GM12873 (cell line): ENCODE data around the gene UGT1A8.

Source experiments
- CTCF ChIP-seq: IDR thresholded peaks from 2 replicates; pipeline ENCODE4 v1.5.1; 2012; ENCODE audit warnings: low read depth, mild to moderate bottlenecking, moderate library complexity, low read length, control low read depth; ENCODE audit not compliant: insufficient read depth; ENCODE audit errors: missing control alignments

UGT1A8 gene

GRCh38 chr2:233791151-233791882 lies 173.9 kb downstream of the UGT1A8 start:
- no peak for TF ChIP-seq CTCF

GRCh38 chr2:233791883-233792329 lies 174.5 kb downstream of the UGT1A8 start:
- no peak for TF ChIP-seq CTCF

- TF ChIP-seq CTCF = no peak
Observed at GRCh38 chr2:233792720-233793119, 175.3 kb downstream of the UGT1A8 start.

GRCh38 chr2:233793465-233794127 lies 176.2 kb downstream of the UGT1A8 start:
- no peak for TF ChIP-seq CTCF

- no peak for TF ChIP-seq CTCF
Observed at GRCh38 chr2:233794128-233794658, 176.8 kb downstream of the UGT1A8 start.

GRCh38 chr2:233795735-233796171 lies 178.3 kb downstream of the UGT1A8 start:
- TF ChIP-seq CTCF = no peak

- no peak for TF ChIP-seq CTCF
Observed at GRCh38 chr2:233796254-233796653, 178.8 kb downstream of the UGT1A8 start.
